ENCODE results near the gene CSDE1.

DNA sequence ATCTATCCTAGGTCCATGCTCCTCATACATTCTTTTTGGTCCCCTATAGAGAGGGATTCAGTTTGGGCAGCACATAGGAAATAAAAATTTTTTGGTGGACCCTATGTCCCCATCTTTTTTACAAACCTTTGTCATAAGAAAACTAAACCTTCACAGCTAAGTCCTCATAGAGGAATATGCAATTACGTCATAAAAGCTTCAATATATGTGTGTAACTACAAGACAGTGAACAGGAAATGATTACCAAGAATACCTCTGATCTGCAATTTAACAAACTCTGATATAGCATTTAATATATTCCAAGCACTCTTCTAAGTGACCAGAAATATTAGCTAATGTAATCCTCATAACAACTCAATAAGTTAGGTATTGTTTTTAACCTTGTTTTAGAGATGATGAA lies 81.7 kb downstream of the CSDE1 start:
- TF ChIP-seq, protein P1, sequence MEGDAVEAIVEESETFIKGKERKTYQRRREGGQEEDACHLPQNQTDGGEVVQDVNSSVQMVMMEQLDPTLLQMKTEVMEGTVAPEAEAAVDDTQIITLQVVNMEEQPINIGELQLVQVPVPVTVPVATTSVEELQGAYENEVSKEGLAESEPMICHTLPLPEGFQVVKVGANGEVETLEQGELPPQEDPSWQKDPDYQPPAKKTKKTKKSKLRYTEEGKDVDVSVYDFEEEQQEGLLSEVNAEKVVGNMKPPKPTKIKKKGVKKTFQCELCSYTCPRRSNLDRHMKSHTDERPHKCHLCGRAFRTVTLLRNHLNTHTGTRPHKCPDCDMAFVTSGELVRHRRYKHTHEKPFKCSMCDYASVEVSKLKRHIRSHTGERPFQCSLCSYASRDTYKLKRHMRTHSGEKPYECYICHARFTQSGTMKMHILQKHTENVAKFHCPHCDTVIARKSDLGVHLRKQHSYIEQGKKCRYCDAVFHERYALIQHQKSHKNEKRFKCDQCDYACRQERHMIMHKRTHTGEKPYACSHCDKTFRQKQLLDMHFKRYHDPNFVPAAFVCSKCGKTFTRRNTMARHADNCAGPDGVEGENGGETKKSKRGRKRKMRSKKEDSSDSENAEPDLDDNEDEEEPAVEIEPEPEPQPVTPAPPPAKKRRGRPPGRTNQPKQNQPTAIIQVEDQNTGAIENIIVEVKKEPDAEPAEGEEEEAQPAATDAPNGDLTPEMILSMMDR (conservative IDR thresholded peaks at IDR 0.05; ENCODE audit: low read length), result no peak
- no peak for TF ChIP-seq EZH2phosphoT487 (IDR thresholded peaks at IDR 0.05; ENCODE audit: borderline replicate concordance)
